Parathyroid adenoma (tissue), 2 donors: ENCODE measurements around the gene CRACR2A.

Source experiments
- H2AFZ ChIP-seq: fragments of 300-600 bp; sonication (generic); one replicate; pipeline ENCODE4 v1.7.0; 2017; ENCODE audit warnings: antibody characterized with exemption, mild to moderate bottlenecking
- H3K27ac ChIP-seq: fragments of 300-600 bp; sonication (generic); one replicate; pipeline ENCODE4 v1.7.0; 2017
- H3K27me3 ChIP-seq: fragments of 300-600 bp; sonication (generic); one replicate; pipeline ENCODE4 v1.7.0; 2017; ENCODE audit warnings: low read length; ENCODE audit not compliant: control insufficient read depth, insufficient read depth
- H3K36me3 ChIP-seq: fragments of 300-600 bp; sonication (generic); one replicate; pipeline ENCODE4 v1.7.0; 2017; ENCODE audit warnings: low read length; ENCODE audit not compliant: control insufficient read depth, insufficient read depth
- H3K4me1 ChIP-seq: fragments of 300-600 bp; sonication (generic); one replicate; pipeline ENCODE4 v1.7.0; 2017; ENCODE audit warnings: control low read depth
- H3K4me2 ChIP-seq: fragments of 300-600 bp; sonication (generic); one replicate; pipeline ENCODE4 v1.7.0; 2017; ENCODE audit warnings: low read length
- H3K4me3 ChIP-seq: fragments of 300-600 bp; sonication (generic); one replicate; pipeline ENCODE4 v1.7.0; 2017; ENCODE audit warnings: low read depth, low read length
- H3K79me2 ChIP-seq: fragments of 300-600 bp; sonication (generic); one replicate; pipeline ENCODE4 v1.7.0; 2017; ENCODE audit warnings: control low read depth
- H3K9ac ChIP-seq: fragments of 300-600 bp; sonication (generic); one replicate; pipeline ENCODE4 v1.7.0; 2017; ENCODE audit warnings: mild to moderate bottlenecking
- H3K9me3 ChIP-seq: fragments of 300-600 bp; sonication (generic); one replicate; pipeline ENCODE4 v1.7.0; 2017; ENCODE audit warnings: low read length; ENCODE audit not compliant: control insufficient read depth
- CTCF ChIP-seq: fragments of 300-600 bp; sonication (generic); IDR thresholded peaks from one replicate; pipeline ENCODE4 v1.7.0; 2017; ENCODE audit warnings: antibody characterized with exemption, mild to moderate bottlenecking
- donor health status: primary hyperparathyroidism.

The CRACR2A gene

DNA sequence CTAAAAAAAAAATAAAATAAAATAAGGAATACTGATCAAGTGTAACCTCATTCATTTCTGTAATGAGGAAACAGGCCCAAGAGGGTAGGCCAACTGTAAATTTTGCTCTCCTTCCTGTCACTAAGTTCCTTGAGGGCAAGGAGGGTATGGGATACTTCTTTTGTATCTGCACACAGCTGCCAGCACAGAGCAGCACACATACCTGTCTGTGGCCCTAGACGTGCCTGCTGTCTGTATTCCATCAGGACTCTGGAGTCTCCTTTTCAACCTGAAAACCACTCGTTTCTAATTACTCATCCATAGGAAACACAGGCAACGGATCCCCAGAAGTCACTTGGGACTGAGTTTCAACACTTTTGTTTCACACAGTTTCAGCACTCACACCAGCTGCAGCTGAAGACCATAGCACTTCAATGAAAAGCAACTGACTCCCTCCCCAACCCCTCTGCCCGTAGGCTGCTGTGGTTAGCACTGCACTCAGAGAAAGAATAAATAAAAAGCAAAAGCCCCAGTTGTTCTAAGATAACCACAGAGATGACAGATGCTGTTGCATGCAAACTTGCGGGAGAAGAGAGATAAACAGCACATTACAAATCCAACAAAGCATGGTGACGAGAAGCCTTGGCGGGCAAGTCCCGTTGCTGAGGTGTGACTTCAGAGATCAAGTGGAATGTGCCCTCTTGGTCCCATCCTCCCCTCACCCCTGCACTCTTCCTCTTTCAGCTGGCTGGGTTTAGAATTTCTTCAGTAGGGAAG, 24.9 kb downstream of the CRACR2A start:
- Histone ChIP-seq H2AFZ (no peak overlapping the region), H3K36me3 (no peaks in the 10 kb centered on the region), H3K79me2 (no peaks in the 10 kb centered on the region), H3K9me3 (no peaks in the 10 kb centered on the region), H3K4me1 (no peaks in the 10 kb centered on the region), H3K4me2 (no peak overlapping the region), H3K4me3 (no peak overlapping the region), H3K27ac (no peak overlapping the region), H3K9ac (no peak overlapping the region), H3K27me3 (no peaks in the 10 kb centered on the region)
- TF ChIP-seq CTCF = no peak

DNA sequence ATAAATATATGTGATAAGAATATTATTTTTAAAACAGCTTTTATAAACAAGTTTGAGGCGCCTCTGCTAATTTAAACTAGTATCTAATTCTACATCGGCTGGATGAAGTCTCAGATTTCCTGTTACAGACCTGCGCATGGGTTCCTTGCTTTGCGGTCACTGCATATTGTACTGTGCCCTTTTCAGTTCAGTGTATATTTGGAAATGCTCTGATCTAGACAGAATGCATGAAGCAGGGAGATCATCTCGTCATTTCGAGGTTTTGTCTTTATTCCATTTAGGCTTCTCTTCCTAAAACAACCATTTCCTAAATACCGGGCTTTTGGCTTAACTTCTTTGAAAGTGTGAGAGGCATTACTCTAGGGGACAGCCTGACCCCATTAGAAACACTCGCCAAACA, 25.6 kb downstream of the CRACR2A start:
- no peaks in the 10 kb centered on the region for H3K4me1 ChIP-seq
- no peak overlapping the region for H3K9ac ChIP-seq
- H3K27ac ChIP-seq = no peak overlapping the region
- TF ChIP-seq CTCF = no peak
- no peak overlapping the region for H2AFZ ChIP-seq
- no peaks in the 10 kb centered on the region for H3K36me3 ChIP-seq
- no peak overlapping the region for H3K4me3 ChIP-seq
- no peaks in the 10 kb centered on the region for H3K9me3 ChIP-seq
- H3K4me2 ChIP-seq = no peak overlapping the region
- no peaks in the 10 kb centered on the region for H3K27me3 ChIP-seq
- H3K79me2 ChIP-seq = no peaks in the 10 kb centered on the region

DNA sequence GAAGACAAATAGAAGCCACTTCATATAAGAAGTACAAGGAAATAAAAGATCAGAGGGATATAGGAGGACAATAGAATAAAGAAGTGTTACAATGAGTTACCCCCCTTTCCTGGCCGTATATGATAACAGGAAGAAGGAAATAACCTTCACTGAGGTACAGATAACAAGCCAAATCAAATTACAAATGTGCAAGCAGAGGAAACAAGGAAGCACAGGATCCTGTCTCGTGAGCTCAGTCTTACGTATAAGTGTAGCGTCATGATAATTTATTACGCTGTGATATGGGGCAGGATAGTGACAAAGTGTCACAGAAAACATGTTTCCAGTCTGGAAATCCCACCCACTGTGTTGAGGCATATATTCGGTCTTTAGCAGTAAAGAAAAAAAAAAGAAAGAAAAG, 26.5 kb downstream of the CRACR2A start:
- no peak overlapping the region for H3K9ac ChIP-seq
- no peaks in the 10 kb centered on the region for H3K9me3 ChIP-seq
- H3K27me3 ChIP-seq = no peaks in the 10 kb centered on the region
- H2AFZ ChIP-seq = no peak overlapping the region
- H3K4me2 ChIP-seq = no peak overlapping the region
- no peak overlapping the region for H3K27ac ChIP-seq
- no peaks in the 10 kb centered on the region for H3K79me2 ChIP-seq
- H3K4me3 ChIP-seq = no peak overlapping the region
- no peaks in the 10 kb centered on the region for H3K36me3 ChIP-seq
- TF ChIP-seq CTCF = no peak
- no peaks in the 10 kb centered on the region for H3K4me1 ChIP-seq

DNA sequence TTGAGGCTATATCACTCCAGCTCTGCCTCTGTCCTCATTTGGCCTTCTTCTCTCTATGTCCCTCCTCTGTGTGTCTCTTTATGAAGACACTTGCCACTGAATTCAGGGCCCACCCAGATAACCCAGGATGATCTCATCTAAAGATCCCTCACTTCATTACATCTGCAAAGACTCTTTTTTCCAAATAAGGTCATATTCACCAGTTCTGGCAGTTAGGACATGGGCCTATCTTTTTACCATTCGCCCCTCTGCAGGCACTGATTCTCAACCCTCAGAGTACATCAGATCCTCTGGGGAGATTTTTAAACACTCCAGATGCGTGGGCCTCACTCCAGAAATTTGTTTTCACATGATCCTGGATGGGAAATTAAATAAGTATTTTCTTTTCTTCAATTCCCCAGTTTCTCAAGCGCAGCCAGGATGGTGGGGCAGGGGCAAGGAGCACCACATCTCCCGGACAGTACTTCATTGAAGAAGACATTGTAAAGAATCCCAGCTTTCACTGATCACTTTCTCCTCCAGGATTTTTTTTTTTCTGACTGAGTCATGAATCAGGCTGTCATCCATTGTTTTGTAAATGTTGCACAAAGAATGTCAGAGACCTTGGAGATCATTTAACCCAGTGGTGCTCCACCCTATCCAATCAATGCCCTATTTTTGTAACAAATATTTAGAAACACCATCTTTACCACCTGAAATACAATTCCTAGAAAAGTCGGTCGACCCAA, 27.4 kb downstream of the CRACR2A start:
- no peak for TF ChIP-seq CTCF
- no peaks in the 10 kb centered on the region for H3K36me3 ChIP-seq
- no peaks in the 10 kb centered on the region for H3K27me3 ChIP-seq
- no peaks in the 10 kb centered on the region for H3K79me2 ChIP-seq
- H3K4me1 ChIP-seq = no peaks in the 10 kb centered on the region
- H3K27ac ChIP-seq = no peak overlapping the region
- no peak overlapping the region for H3K4me3 ChIP-seq
- no peak overlapping the region for H3K4me2 ChIP-seq
- H3K9ac ChIP-seq = no peak overlapping the region
- H2AFZ ChIP-seq = no peak overlapping the region
- no peaks in the 10 kb centered on the region for H3K9me3 ChIP-seq
